Cardiac septum (tissue), 1 donor: Measurements from ENCODE around the gene PUM1. TPM values are rescaled to one million over a fixed set of nuclear protein-coding genes. Genes with fewer than 3 reads are reported as not detected.

ENCODE experiments used
- DNase-seq: peaks from one replicate; pipeline ENCODE4 v3.0.0-alpha.2; 2020; ENCODE audit warnings: low spot score
- intact Hi-C: fragments of 100-400 bp; cut with DNase I; formaldehyde crosslinking; loops from one replicate; pipeline ENCODE4 v1.14.0; 2022
- total RNA-seq: library from RNA; stranded (reverse); fragmentation: NEBNext Ultra II Directional; extraction: Animal tissue kit (Norgen Biotek cat#: 25700); gene quantifications from one replicate; pipeline ENCODE4 v1.2.1, GENCODE V29; 2021
- donor health status: DM: no; HTN: no; CAD: no.

PUM1 gene
- total RNA-seq, 1 donor from 2014 or later: 83.7 TPM

- intact Hi-C loops: no loop called here
- DNase-seq: no peak
Observed at GRCh38 chr1:31036749-31037500, 28.6 kb downstream of the PUM1 start.

- intact Hi-C loops: no loop called here
- no peak for DNase-seq
Observed at GRCh38 chr1:31033598-31033997, 31.9 kb downstream of the PUM1 start.

GRCh38 chr1:31032266-31032665, 33.3 kb downstream of the PUM1 start:
- intact Hi-C loops: no loop called here
- DNase-seq: no peak

- intact Hi-C loops: no loop called here
- no peak for DNase-seq
Observed at GRCh38 chr1:31031330-31032143, 34.0 kb downstream of the PUM1 start.

- intact Hi-C loops: loop anchor here (2.0 to 5.0 kb wide), 2 partner anchors 36 to 62 kb away; partner anchors contain the start of gene PUM1
- DNase-seq: no peak
Observed at GRCh38 chr1:31029026-31029425, 36.5 kb downstream of the PUM1 start.

GRCh38 chr1:31027693-31028526, 37.6 kb downstream of the PUM1 start:
- no peak for DNase-seq
- intact Hi-C loops: loop anchor here (2.0 to 5.0 kb wide), 2 partner anchors 37 to 61 kb away; partner anchors contain the start of gene PUM1

- intact Hi-C loops: no loop called here
- DNase-seq: no peak
Observed at GRCh38 chr1:31022259-31022658, 43.3 kb downstream of the PUM1 start.

GRCh38 chr1:31020007-31020790, 45.3 kb downstream of the PUM1 start:
- intact Hi-C loops: no loop called here
- no peak for DNase-seq

- intact Hi-C loops: no loop called here
Observed at GRCh38 chr1:31019401-31019800, 46.1 kb downstream of the PUM1 start.

GRCh38 chr1:31016868-31017267, 48.6 kb downstream of the PUM1 start:
- DNase-seq: no peak
- intact Hi-C loops: no loop called here

More at GRCh38 chr1:31019401-31019800, 46.1 kb downstream of the PUM1 start:
- no peak for DNase-seq

- DNase-seq: no peak
- intact Hi-C loops: no loop called here
Observed at GRCh38 chr1:31013187-31013864, 52.2 kb downstream of the PUM1 start.

- no peak for DNase-seq
- intact Hi-C loops: no loop called here
Observed at GRCh38 chr1:31012210-31012924, 53.1 kb downstream of the PUM1 start.

- intact Hi-C loops: no loop called here
- no peak for DNase-seq
Observed at GRCh38 chr1:31011719-31012118, 53.8 kb downstream of the PUM1 start.

GRCh38 chr1:31010086-31010989, 55.2 kb downstream of the PUM1 start:
- intact Hi-C loops: no loop called here
- DNase-seq: no peak

- no peak for DNase-seq
- intact Hi-C loops: no loop called here
Observed at GRCh38 chr1:31007462-31007991, 58.0 kb downstream of the PUM1 start.

- DNase-seq: no peak
- intact Hi-C loops: no loop called here
Observed at GRCh38 chr1:31006747-31007146, 58.8 kb downstream of the PUM1 start.
